ENCODE measurements around the gene KCNH8. TPM values are rescaled to one million over a fixed set of nuclear protein-coding genes. Genes with fewer than 3 reads are reported as not detected.
"Not testable (repeated sequence)": the region's sequence is repeated elsewhere in the genome, so short reads cannot be mapped to it uniquely, and the experiment has no call there.

The KCNH8 gene
- total RNA-seq, 1 experiment from 2014 or later: not detected

- in situ Hi-C loops (cut with HindIII; ENCODE audit: low pct_unique_long_range_greater_than_20kb, low sequenced_read_pairs): no loop called here
- DNase-seq (ENCODE audit: low read depth): no peak
Measured at GRCh38 chr3:19231792-19232461, 83.6 kb downstream of the KCNH8 start.

GRCh38 chr3:19232566-19232965 is 84.3 kb downstream of the KCNH8 start:
- DNase-seq (ENCODE audit: low read depth): no peak
- in situ Hi-C loops (cut with HindIII; ENCODE audit: low pct_unique_long_range_greater_than_20kb, low sequenced_read_pairs): no loop called here

- DNase-seq (ENCODE audit: low read depth); in situ Hi-C loops (cut with HindIII; ENCODE audit: low pct_unique_long_range_greater_than_20kb, low sequenced_read_pairs): not testable (repeated sequence)
Measured at GRCh38 chr3:19233882-19234784, 85.8 kb downstream of the KCNH8 start.

GRCh38 chr3:19248143-19248542 is 99.8 kb downstream of the KCNH8 start:
- no peak for DNase-seq (ENCODE audit: low read depth)
- in situ Hi-C loops (cut with HindIII; ENCODE audit: low pct_unique_long_range_greater_than_20kb, low sequenced_read_pairs): no loop called here

- in situ Hi-C loops (cut with HindIII; ENCODE audit: low pct_unique_long_range_greater_than_20kb, low sequenced_read_pairs): no loop called here
- DNase-seq (ENCODE audit: low read depth): no peak
Measured at GRCh38 chr3:19248767-19249166, 100.5 kb downstream of the KCNH8 start.

GRCh38 chr3:19250959-19251610 is 102.8 kb downstream of the KCNH8 start:
- no peak for DNase-seq (ENCODE audit: low read depth)
- in situ Hi-C loops (cut with HindIII; ENCODE audit: low pct_unique_long_range_greater_than_20kb, low sequenced_read_pairs): no loop called here

- no peak for DNase-seq (ENCODE audit: low read depth)
- in situ Hi-C loops (cut with HindIII; ENCODE audit: low pct_unique_long_range_greater_than_20kb, low sequenced_read_pairs): no loop called here
Measured at GRCh38 chr3:19254189-19254588, 105.9 kb downstream of the KCNH8 start.

GRCh38 chr3:19254784-19255338 is 106.6 kb downstream of the KCNH8 start:
- DNase-seq (ENCODE audit: low read depth): no peak
- in situ Hi-C loops (cut with HindIII; ENCODE audit: low pct_unique_long_range_greater_than_20kb, low sequenced_read_pairs): no loop called here

- DNase-seq (ENCODE audit: low read depth): no peak
- in situ Hi-C loops (cut with HindIII; ENCODE audit: low pct_unique_long_range_greater_than_20kb, low sequenced_read_pairs): no loop called here
Measured at GRCh38 chr3:19256313-19256712, 108.0 kb downstream of the KCNH8 start.

- no peak for DNase-seq (ENCODE audit: low read depth)
- in situ Hi-C loops (cut with HindIII; ENCODE audit: low pct_unique_long_range_greater_than_20kb, low sequenced_read_pairs): no loop called here
Measured at GRCh38 chr3:19263606-19264005, 115.3 kb downstream of the KCNH8 start.

- DNase-seq (ENCODE audit: low read depth): no peak
- in situ Hi-C loops (cut with HindIII; ENCODE audit: low pct_unique_long_range_greater_than_20kb, low sequenced_read_pairs): no loop called here
Measured at GRCh38 chr3:19264424-19264823, 116.1 kb downstream of the KCNH8 start.

- in situ Hi-C loops (cut with HindIII; ENCODE audit: low pct_unique_long_range_greater_than_20kb, low sequenced_read_pairs): no loop called here
- no peak for DNase-seq (ENCODE audit: low read depth)
Measured at GRCh38 chr3:19267040-19267439, 118.7 kb downstream of the KCNH8 start.

- no peak for DNase-seq (ENCODE audit: low read depth)
- in situ Hi-C loops (cut with HindIII; ENCODE audit: low pct_unique_long_range_greater_than_20kb, low sequenced_read_pairs): no loop called here
Measured at GRCh38 chr3:19270481-19270880, 122.2 kb downstream of the KCNH8 start.

GRCh38 chr3:19272296-19272695 is 124.0 kb downstream of the KCNH8 start:
- in situ Hi-C loops (cut with HindIII; ENCODE audit: low pct_unique_long_range_greater_than_20kb, low sequenced_read_pairs): no loop called here

GRCh38 chr3:19273091-19273490 is 124.8 kb downstream of the KCNH8 start:
- no peak for DNase-seq (ENCODE audit: low read depth)
- in situ Hi-C loops (cut with HindIII; ENCODE audit: low pct_unique_long_range_greater_than_20kb, low sequenced_read_pairs): no loop called here

More at GRCh38 chr3:19272296-19272695, 124.0 kb downstream of the KCNH8 start:
- DNase-seq (ENCODE audit: low read depth): no peak

- in situ Hi-C loops (cut with HindIII; ENCODE audit: low pct_unique_long_range_greater_than_20kb, low sequenced_read_pairs): no loop called here
- DNase-seq (ENCODE audit: low read depth): no peak
Measured at GRCh38 chr3:19274576-19274975, 126.3 kb downstream of the KCNH8 start.

- in situ Hi-C loops (cut with HindIII; ENCODE audit: low pct_unique_long_range_greater_than_20kb, low sequenced_read_pairs): no loop called here
- DNase-seq (ENCODE audit: low read depth): no peak
Measured at GRCh38 chr3:19284974-19285373, 136.7 kb downstream of the KCNH8 start.

GRCh38 chr3:19293295-19293694 is 145.0 kb downstream of the KCNH8 start:
- no peak for DNase-seq (ENCODE audit: low read depth)
- in situ Hi-C loops (cut with HindIII; ENCODE audit: low pct_unique_long_range_greater_than_20kb, low sequenced_read_pairs): no loop called here

GRCh38 chr3:19295208-19295607 is 146.9 kb downstream of the KCNH8 start:
- no peak for DNase-seq (ENCODE audit: low read depth)
- in situ Hi-C loops (cut with HindIII; ENCODE audit: low pct_unique_long_range_greater_than_20kb, low sequenced_read_pairs): no loop called here

Data from Caki2 (cell line).